ENCODE results near the gene PRPSAP1.
A peak's percentile ranks its signal among the peaks of the same experiment; 100 is the strongest.
"Not testable (repeated sequence)": the region's sequence is repeated elsewhere in the genome, so short reads cannot be mapped to it uniquely, and the experiment has no call there.

PRPSAP1 gene

GRCh38 chr17:76329664-76330063 is 24.1 kb downstream of the PRPSAP1 start:
- Mint-ChIP-seq H3K36me3 (peaks cover 43% of the 10 kb centered on the region), H3K27me3 (no peaks in the 10 kb centered on the region), H3K4me1 (no peaks in the 10 kb centered on the region), H3K9me3 (no peaks in the 10 kb centered on the region), H3K27ac (no peak overlapping the region), H3K4me3 (no peak overlapping the region)
- no peak for ATAC-seq

- ATAC-seq: no peak
- Mint-ChIP-seq H3K36me3 (peaks cover 48% of the 10 kb centered on the region), H3K4me3 (no peak overlapping the region), H3K9me3 (no peaks in the 10 kb centered on the region), H3K27me3 (no peaks in the 10 kb centered on the region), H3K27ac (no peak overlapping the region), H3K4me1 (no peaks in the 10 kb centered on the region)
Measured at GRCh38 chr17:76327696-76328095, 26.0 kb downstream of the PRPSAP1 start.

- no peak for ATAC-seq
- no peaks in the 10 kb centered on the region for H3K9me3 Mint-ChIP-seq
- no peaks in the 10 kb centered on the region for H3K4me1 Mint-ChIP-seq
- no peak overlapping the region for H3K4me3 Mint-ChIP-seq
- no peak overlapping the region for H3K27ac Mint-ChIP-seq
- no peaks in the 10 kb centered on the region for H3K27me3 Mint-ChIP-seq
- H3K36me3 Mint-ChIP-seq: peaks cover 40% of the 10 kb centered on the region
Measured at GRCh38 chr17:76326306-76326705, 27.4 kb downstream of the PRPSAP1 start.

GRCh38 chr17:76318586-76318985 is 35.1 kb downstream of the PRPSAP1 start:
- no peaks in the 10 kb centered on the region for H3K27me3 Mint-ChIP-seq
- H3K27ac Mint-ChIP-seq: no peak overlapping the region
- H3K9me3 Mint-ChIP-seq: no peaks in the 10 kb centered on the region
- H3K36me3 Mint-ChIP-seq: peaks cover 26% of the 10 kb centered on the region
- H3K4me3 Mint-ChIP-seq: no peak overlapping the region
- ATAC-seq: no peak
- no peaks in the 10 kb centered on the region for H3K4me1 Mint-ChIP-seq

GRCh38 chr17:76317535-76317934 is 36.2 kb downstream of the PRPSAP1 start:
- Mint-ChIP-seq H3K4me3 (no peak overlapping the region), H3K27me3 (no peaks in the 10 kb centered on the region), H3K27ac (no peak overlapping the region), H3K4me1 (no peaks in the 10 kb centered on the region), H3K9me3 (no peaks in the 10 kb centered on the region), H3K36me3 (peaks cover 25% of the 10 kb centered on the region)
- no peak for ATAC-seq

- no peak overlapping the region for H3K4me3 Mint-ChIP-seq
- H3K27me3 Mint-ChIP-seq: no peaks in the 10 kb centered on the region
- no peak overlapping the region for H3K27ac Mint-ChIP-seq
- H3K4me1 Mint-ChIP-seq: no peaks in the 10 kb centered on the region
- H3K9me3 Mint-ChIP-seq: no peaks in the 10 kb centered on the region
- H3K36me3 Mint-ChIP-seq: peaks cover 25% of the 10 kb centered on the region
- ATAC-seq: no peak
Measured at GRCh38 chr17:76314392-76315227, 39.1 kb downstream of the PRPSAP1 start.

- peaks cover 37% of the 10 kb centered on the region for H3K36me3 Mint-ChIP-seq
- ATAC-seq: no peak
- H3K27ac Mint-ChIP-seq: no peak overlapping the region
- no peaks in the 10 kb centered on the region for H3K9me3 Mint-ChIP-seq
- H3K27me3 Mint-ChIP-seq: no peaks in the 10 kb centered on the region
- H3K4me3 Mint-ChIP-seq: no peak overlapping the region
- H3K4me1 Mint-ChIP-seq: no peaks in the 10 kb centered on the region
Measured at GRCh38 chr17:76312735-76313134, 41.0 kb downstream of the PRPSAP1 start.

GRCh38 chr17:76309461-76309860 is 44.3 kb downstream of the PRPSAP1 start:
- ATAC-seq: no peak
- no peaks in the 10 kb centered on the region for H3K27me3 Mint-ChIP-seq
- no peak overlapping the region for H3K27ac Mint-ChIP-seq
- peaks cover 25% of the 10 kb centered on the region for H3K36me3 Mint-ChIP-seq
- no peaks in the 10 kb centered on the region for H3K4me1 Mint-ChIP-seq
- no peaks in the 10 kb centered on the region for H3K9me3 Mint-ChIP-seq
- H3K4me3 Mint-ChIP-seq: no peak overlapping the region

GRCh38 chr17:76307966-76308338 is 45.8 kb downstream of the PRPSAP1 start, which contains the start of gene QRICH2:
Gene QRICH2 (minus strand): TSS chr17:76308276. CDS start chr17:76307998, 278 bp downstream.
- no peaks in the 10 kb centered on the region for H3K9me3 Mint-ChIP-seq
- H3K4me3 Mint-ChIP-seq: no peak within 1 kb of the TSS
- no peaks in the 10 kb centered on the region for H3K27me3 Mint-ChIP-seq
- H3K36me3 Mint-ChIP-seq: peaks cover 23% of the 10 kb centered on the region
- H3K4me1 Mint-ChIP-seq: no peaks in the 10 kb centered on the region
- peak; percentile 39 for ATAC-seq
- H3K27ac Mint-ChIP-seq: no peak within 1 kb of the TSS

- Mint-ChIP-seq H3K27me3 (no peaks in the 10 kb centered on the region), H3K4me3 (no peak overlapping the region), H3K36me3 (peaks cover 20% of the 10 kb centered on the region)
Measured at GRCh38 chr17:76307299-76307965, 46.3 kb downstream of the PRPSAP1 start.

GRCh38 chr17:76305135-76305454 is 48.6 kb downstream of the PRPSAP1 start:
- not testable (repeated sequence) for ATAC-seq, H3K4me3 Mint-ChIP-seq, H3K9me3 Mint-ChIP-seq, H3K4me1 Mint-ChIP-seq, H3K27me3 Mint-ChIP-seq, H3K27ac Mint-ChIP-seq
- H3K36me3 Mint-ChIP-seq: peaks cover 15% of the 10 kb centered on the region

More at GRCh38 chr17:76307299-76307965, 46.3 kb downstream of the PRPSAP1 start:
- H3K4me1 Mint-ChIP-seq: no peaks in the 10 kb centered on the region
- no peak overlapping the region for H3K27ac Mint-ChIP-seq
- ATAC-seq: no peak
- no peaks in the 10 kb centered on the region for H3K9me3 Mint-ChIP-seq

GRCh38 chr17:76304226-76305134 is 49.2 kb downstream of the PRPSAP1 start:
- Mint-ChIP-seq H3K9me3 (no peaks in the 10 kb centered on the region), H3K36me3 (peaks cover 13% of the 10 kb centered on the region), H3K4me1 (no peaks in the 10 kb centered on the region), H3K27ac (no peak overlapping the region), H3K27me3 (no peaks in the 10 kb centered on the region), H3K4me3 (no peak overlapping the region)
- no peak for ATAC-seq

- Mint-ChIP-seq H3K9me3 (no peaks in the 10 kb centered on the region), H3K27ac (no peak overlapping the region), H3K4me3 (no peak overlapping the region), H3K36me3 (no peaks in the 10 kb centered on the region), H3K4me1 (no peaks in the 10 kb centered on the region), H3K27me3 (no peaks in the 10 kb centered on the region)
- no peak for ATAC-seq
Measured at GRCh38 chr17:76297436-76297835, 56.3 kb downstream of the PRPSAP1 start.

GRCh38 chr17:76296889-76297288 is 56.8 kb downstream of the PRPSAP1 start:
- H3K27ac Mint-ChIP-seq: no peak overlapping the region
- ATAC-seq: no peak
- no peak overlapping the region for H3K4me3 Mint-ChIP-seq
- no peaks in the 10 kb centered on the region for H3K36me3 Mint-ChIP-seq
- no peaks in the 10 kb centered on the region for H3K4me1 Mint-ChIP-seq
- no peaks in the 10 kb centered on the region for H3K27me3 Mint-ChIP-seq
- no peaks in the 10 kb centered on the region for H3K9me3 Mint-ChIP-seq

- Mint-ChIP-seq H3K4me1 (no peaks in the 10 kb centered on the region), H3K4me3 (no peak overlapping the region), H3K27me3 (no peaks in the 10 kb centered on the region), H3K9me3 (no peaks in the 10 kb centered on the region), H3K27ac (no peak overlapping the region), H3K36me3 (no peaks in the 10 kb centered on the region)
- ATAC-seq: no peak
Measured at GRCh38 chr17:76296186-76296585, 57.5 kb downstream of the PRPSAP1 start.
